Brain pericyte (primary cell): ENCODE results near the gene KDM4B.
"Not testable (repeated sequence)": the region's sequence is repeated elsewhere in the genome, so short reads cannot be mapped to it uniquely, and the experiment has no call there.

Experiments used
- DNase-seq: peaks from one replicate; pipeline ENCODE4 v3.0.0-alpha.2; 2012; ENCODE audit warnings: low read depth, low spot score

The KDM4B gene

DNA sequence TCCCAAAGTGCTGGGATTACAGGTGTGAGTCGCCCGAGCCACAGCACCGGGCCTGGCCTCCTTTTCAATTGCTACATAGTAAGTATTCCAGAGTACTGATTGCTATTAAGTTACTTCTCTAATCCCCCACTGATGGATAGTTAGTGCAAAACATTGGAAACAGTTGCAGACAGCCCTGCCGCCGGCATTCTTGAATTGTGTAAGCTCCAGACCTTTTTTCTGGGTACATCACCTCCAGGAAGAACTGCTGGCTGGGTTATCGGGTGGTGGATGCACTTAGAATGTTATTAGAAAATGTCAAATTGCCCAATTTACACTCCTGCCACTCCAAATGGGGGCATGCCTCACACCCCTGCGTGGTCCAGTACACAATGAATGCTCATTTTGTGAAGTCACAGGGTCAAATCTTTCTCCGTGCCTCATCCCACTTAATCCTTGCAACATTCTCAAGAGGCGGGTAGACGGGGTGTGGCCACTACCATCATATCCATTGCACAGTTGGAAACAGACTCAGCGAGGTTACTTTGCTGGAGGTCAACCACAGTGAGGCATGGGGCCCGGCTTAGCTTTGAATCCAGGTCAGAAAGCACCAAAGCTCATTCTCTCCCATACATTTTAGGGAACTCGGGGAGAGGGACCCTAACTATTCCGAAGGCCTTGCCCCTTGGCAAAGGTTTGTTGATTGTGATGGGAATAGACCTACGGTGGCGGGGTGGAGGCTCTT is 1.0 kb upstream of the KDM4B start:
- DNase-seq: no peak

DNA sequence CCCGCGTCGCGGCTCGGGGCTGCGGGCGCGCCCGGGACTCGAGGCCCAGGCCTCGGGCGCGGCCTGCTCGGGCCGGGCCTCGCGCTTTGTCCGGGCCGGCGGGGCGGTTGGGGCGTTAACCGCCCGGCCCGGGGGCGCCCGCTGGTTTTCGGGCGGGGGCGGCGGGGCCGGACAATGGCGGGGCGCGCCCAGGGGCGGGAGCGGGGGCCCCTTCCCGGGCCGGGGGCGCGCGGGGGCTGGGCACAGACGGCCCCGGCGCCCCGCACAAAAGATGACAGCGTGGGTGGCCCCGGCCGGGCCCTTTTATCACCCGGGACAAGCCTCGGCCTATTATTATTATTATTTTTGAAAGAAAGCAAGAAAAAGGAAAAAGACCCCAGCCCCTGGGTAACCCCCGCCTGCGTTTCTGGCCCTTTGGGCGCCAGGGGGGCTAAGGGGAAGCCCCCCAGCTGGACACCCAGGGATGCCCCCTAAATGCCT is 419 bp downstream of the KDM4B start:
- DNase-seq: no peak

DNA sequence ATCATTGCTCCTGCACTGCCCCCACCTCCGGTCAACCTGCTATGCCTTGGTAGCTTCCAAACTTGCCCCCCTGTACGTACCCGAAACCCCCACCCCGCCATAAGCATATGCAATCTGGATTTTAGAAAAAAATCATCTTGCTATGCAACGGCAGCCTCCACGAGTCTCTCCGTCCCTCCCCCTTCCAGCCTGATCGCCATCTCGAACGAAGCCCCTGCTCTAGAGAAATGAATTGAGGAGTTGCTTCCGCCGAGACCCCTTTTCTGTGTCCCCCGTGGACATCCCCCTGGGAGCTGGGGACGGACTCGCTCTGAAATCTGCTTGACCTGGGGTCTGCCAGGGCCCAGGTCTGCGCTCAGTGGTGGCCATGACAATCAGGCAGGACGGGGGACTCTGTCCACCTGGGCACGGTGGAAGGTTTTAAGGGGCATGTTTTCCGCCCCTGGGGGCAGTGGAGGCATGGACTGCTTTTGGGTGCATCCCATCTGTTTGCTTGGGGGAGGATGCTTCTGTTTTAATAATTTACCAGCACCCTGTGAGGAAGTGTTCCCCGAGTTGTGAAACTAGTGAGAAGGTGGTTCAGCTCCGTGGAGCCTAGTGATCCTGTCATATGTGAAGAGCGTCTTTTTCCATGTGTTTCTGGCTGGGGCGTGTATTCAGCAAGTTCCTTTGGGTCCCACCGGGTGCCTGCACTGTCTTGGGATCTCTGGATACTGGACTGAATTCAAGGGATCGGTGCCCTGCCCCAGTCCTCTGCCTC is 1.0 kb downstream of the KDM4B start:
- no peak for DNase-seq

DNA sequence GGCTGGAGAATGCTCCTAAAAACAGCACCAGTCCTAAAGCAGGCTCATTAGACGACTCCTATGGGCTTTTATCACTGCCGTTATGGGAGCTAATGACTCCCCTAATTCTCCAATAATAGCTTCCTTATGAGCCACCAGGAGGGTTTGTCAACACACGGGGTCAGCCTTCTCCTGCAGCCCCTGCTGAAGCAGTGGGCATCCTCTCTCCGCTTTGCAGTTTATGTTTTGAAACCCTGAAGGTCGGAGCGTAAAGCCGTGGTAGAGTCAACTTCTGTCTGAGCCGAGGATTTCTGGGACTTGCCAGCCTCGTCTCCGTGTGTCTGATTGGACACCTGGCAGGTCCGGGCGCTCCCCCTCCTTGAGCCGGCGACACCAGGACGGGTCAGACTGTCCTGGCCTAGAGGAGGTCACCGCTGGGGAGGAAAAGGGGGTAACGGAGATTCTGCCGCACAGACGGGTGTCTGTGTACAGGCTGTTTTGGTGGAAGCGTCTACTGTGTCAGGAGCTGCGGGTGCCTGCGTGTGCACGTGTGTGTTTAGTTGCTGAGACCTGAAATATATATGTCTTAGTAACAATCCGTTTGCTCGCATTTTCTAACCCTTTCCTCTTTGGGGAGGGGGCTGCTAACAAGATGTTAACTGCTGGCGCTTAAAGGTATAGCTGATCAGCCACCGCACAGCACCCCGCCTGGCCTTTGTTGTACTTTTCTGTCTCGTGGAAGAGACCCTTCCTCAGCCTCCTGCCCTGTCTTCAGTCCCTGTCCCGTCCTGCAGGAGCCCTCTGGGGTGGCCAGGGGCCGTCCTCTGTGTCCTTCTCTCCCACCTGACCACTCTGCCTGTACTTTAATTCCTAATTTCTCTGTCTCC is 1.9 kb downstream of the KDM4B start:
- no peak for DNase-seq

DNA sequence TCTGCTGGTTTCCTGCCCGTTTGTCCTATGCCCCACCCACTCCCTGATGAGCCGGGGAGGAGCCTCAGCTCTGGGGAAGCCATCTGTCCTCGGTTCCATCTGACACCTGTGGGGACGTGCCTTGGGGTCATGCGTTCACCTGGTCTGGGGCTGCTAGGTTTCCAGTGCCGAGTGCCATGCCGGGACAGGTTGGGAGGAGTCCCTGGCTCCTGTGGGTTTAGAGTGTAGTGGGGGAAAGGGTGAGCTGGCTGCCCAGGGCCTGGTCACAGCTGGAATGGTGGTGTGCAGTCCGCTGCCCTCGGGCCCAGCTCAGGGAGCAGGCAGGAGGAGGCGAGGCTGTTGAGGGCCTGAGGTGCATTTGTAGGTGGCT is 2.5 kb downstream of the KDM4B start:
- no peak for DNase-seq

DNA sequence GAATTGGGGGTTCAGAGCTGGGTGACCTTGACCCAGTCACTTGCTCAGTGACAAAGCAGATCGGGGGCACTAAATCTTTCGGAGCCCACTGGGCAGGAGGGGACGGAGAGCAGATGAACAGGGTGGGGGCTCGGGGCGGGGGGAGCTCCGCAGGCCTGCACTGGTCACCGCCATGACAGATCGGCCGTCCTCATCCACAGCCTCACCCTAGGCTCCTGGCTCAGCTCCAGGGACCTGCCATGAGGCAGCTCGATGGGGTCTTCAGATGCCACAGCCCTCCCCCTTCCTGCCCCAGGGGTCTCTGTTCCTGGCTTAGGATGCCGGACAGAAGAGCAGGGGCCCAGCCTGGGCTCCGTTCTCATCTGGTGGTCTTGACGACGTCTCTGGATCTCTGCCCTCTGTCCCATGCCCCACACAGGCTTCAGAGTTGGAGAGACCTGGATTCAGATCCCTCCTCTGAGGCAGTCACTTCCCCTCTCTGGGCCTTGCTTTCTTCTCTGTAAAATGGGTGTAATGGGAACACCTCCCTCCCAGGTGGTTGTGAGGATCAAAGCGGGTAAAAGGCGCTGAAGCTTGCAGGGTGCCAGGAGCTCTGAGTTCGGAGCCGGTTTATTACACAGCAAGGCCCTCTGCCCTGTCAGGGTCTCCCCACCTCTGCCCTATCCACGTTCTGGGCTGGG is 3.0 kb downstream of the KDM4B start:
- no peak for DNase-seq

DNA sequence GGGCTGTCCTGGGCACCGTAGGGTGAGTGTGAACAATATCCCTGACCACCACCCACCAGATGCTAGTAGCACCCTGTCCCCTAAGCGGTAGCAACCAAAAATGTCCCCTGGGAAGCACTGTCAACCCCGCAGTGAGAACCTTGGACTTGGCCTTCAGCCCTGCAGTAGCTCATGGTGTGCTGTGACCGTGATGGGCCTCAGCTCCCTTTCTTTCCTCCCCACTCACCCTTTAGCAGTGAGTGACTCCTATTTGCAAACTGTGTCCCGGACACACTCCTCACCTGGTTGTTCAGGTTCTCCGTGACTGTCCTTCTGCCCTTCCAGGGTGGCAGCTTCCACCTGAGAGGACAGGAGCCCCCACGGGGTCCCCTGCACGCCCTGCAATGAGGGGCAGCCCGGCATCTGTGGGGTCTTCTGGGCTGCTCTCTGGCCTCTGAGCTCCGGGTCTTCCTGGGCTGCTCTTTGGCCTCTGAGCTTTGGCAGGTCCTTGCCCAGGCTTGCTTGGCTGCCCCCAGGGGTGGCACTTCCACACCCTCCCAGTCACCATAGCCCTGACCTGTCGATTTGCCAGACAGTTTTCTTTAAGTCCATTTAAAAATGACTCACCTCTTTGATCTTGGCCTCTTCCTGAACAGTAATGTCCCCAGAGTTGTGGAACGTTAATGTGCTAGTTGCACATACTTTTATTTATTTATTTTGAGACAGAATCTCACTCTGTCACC is 3.8 kb downstream of the KDM4B start:
- DNase-seq: no peak

DNA sequence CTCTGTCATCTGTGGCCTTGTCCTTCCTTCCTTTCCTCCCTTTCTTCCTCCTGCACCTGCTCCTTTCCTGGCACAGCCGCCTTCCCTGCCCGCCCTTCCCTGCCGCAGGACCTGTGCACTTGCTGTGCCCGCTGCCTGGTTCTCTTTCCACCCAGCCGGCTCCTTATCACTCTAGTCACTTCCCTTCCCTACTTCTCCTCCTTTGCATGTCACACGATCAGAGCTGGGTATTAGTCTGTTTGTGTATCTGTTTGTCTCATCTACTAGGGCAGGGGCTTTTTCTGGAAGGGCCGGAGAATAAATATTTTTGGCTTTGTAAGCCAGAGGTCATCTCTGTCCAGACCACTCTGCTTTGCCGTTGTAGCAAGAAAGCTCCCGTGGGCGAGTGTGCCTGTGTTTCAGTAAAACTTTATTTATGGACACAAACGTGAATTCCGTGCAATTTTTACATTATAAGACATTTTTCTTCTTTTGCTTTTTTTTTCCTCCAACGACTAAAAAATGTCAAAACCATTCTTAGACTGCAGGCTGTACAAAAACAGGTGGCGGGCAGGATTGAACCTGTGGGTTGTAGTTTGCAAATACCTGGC is 6.1 kb downstream of the KDM4B start:
- DNase-seq: no peak

DNA sequence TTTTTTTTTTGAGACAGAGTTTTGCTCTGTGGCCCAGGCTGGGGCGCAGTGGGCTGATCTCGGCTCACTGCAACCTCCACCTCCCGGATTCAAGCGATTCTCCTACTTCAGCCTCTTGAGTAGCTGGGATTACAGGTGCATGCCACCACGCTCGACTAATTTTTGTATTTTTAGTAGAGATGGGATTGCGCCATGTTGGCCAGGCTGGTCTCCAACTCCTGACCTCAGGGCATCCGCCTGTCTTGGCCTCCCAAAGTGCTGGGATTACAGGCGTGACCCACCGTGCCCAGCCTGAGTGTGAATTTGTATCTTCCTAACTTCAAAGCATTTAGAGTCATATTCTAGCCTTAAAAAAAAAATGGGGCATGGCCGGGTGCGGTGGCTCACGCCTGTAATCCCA is 6.7 kb downstream of the KDM4B start:
- not testable (repeated sequence) for DNase-seq

DNA sequence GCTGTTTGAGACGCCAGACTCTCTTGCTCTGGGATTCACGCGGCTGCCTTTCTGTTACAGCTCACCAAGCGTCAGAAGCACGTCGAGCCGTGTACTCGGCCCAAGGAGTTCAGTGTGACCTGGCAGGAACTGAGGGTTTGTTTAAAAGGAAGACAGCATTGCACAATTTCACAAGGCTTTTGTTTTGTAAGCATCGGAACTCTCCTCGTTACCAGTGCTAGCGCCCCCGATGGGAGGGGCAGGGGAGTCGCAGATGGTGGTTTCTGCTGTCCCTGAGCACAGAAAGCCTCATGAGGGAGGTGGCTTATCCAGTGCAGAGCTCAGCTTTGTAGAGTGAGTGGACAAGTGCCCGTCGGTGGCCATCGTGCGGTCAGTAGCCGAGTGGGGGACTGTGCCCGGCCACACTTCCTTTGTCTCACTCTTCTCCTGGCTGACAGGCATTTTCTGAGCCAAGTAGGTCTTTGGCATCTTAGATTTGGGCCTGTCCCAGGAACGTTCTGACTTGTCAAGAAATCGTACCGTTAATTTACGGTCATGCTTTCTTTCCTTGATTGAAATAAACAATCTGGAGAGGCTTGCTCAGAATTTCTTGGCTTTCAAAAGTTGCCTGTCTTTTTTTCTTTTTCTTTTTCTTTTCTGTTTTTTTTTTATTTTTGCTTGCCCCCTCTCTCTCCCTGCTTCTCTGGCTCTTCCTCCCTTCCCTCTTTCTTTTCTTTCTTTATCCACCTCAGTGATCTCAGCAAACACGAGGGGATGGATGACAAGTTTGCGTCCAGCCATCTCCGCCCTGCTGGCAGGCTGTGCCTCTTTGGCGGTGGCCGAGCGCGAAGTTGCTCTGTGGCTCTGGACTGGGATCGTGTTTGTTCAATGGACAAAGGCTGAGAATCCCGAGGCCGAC is 7.7 kb downstream of the KDM4B start:
- DNase-seq: no peak

DNA sequence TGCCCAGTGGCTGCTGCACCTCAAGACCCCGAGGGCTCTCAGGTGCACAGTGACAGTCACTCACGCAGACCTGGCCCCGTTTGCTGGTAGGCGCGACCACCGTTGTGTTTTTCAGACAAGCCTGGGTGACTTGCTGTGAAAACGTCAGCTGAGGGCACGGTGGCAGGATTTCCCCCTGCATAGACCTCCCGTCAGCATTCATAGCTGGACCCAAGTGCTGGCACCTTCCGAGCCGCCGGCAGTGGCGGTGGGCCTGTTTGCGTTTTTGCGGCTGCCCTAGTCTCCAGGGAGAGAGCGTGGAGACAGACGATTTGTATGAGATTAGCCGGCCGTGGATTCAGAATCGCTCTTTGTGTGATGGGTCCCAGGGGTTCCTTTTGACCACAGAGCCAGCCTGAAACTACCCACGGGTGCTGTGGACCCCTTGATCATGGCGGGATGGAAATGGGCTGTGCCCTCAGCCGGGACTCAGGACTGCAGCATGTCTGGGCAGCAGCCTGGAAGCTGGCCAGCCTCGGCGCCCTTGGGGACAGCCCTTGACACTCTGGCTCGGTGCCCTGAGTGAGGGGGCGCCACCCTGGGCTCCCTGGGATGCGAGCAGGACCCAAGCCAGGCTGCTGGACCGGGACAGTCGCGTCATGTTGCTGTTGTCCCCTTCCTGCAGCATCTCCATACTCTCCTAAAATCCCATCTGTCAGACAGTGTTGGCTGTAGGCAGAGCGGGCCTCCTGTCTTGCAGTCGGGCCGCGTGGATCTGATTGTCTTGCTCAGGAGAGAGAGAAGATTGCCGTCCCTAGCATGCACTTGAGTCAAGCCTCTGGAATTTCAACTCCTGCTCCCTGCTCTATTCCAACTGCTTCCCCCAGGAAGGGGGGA is 8.6 kb downstream of the KDM4B start:
- DNase-seq: no peak

DNA sequence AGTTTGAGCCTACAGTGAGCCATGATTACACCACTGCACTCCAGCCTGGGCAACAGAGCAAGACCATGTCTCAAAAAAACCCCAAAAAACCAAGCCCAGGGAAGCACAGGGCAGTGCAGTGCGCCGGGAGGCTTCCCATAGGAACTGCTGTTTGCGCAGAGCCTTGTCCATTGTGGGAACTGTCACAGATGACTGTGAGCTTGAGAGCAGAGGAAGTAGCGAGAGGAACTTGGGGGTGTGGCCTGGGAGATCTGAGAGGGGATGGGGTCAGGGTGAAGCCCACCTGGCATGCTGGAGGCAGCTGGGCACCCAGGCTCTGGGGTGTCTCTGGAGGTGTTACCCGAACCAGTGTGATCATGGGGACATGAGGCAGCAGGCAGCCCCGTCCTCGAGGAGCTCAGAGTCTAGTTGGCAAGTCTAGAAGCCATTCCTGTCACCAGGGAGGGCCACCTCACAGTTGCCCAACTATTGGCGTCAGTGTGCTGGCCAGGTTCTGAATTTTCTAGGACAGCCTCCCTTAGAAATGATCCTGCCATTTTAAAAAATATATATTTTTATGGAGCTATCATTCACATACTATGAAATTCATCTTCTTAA is 10.4 kb downstream of the KDM4B start:
- no peak for DNase-seq

DNA sequence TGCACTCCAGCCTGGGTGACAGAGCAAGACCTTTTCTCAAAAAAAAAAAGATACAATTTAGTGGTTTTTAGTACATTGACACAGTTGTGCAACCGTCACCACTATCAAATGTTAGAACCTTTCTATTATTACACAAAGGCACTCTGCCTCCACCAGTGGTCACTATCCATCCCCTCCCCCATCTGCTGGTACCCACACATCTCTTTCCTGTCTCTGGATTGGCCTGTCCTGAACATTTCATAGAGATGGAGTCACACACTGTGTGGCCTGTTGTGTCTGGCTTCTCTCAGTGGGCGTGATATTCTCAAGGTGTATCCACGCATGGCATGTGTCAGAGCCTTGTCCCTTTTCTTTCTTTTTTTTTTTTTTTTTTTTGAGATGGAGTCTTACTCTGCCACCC is 11.2 kb downstream of the KDM4B start:
- no peak for DNase-seq

DNA sequence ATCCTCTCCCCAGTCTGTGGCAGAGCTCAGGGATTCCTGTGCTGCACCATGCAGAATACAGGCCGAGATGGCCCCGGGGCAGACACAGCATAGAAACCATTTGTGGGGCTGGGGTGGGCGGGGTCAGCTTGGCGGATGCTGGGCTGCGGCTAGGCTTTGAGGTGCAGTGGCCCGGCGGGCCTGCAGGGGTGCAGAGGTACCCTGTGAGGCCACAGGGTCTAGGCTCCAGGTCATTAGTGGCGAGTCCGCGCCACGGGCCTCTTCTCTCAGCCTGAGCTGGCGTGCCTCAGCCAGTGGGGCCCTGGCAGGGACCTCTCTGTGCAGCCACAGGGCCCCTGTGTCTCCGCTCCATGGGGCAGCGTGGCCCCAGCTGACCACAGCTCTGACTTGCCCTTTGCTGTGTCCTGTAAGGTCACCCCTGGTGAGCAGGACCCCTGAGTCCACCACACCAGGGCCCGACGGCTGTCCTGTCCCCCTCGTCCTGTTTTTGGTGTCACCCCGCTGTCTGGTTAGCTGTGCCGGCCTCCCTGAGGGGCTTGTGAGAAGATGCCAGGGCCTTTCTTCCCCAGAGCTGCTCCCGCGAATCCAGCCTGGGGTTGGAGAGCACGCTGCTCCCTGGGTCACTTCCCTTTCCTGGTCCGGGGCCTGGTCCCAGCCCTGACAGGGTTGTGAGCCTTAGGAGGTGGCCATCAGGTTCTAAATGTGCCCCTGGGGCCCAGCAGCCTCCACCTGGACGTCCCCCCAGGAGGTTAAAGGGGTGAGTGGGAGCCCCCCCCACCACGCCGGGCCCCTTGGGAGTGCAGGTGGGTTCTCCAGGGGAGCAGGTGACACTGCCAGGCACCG is 12.1 kb downstream of the KDM4B start:
- no peak for DNase-seq

DNA sequence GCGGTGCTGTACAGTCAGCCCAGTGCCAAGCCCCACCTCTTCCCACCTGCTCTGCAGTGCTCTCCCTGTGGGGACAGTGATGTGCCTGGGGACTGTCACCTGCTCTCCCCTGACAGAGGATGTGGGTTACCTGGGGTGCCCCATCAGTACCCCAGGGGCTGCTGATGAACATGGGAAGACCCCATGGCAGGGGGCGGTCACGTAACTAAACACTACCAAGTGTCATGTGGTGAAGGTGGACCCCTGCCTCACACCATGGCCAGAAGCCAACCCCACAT is 12.7 kb downstream of the KDM4B start:
- no peak for DNase-seq

DNA sequence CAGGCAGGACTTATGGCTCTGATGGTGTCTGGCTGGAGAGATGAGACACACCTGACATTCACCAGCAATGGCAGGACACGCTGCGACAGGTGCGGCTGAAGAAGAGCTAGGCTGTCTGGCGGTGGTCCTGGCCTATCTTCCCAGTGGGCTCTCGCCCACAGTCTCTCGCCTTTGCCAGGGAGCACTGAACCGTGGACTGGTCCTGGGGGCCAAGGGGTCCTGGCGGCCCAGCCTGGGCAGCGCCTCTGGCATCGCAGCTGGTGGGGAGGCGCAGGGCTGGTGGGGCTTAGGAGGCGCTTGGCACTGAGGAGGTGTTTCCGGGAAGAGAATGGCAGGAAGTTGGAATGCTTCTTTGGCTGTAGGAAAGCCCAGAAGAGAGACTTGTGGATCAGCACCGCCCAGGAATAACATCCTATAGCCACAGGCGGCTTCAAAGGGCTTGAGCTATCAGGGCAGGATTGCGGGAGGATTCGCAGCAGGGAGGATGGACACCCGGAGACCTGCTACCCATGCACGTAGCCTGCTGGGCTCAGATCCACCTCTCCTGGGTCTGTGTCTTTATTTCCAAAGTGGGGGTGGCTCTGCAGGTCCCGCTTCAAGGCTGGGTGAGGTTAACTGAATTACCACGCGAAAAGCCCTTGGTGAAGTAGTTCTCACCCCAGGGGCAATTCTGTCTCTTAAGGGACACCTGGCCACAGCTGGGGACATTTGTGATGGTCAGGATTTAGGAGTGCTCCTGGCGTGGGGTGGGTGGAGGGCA is 14.6 kb downstream of the KDM4B start:
- no peak for DNase-seq

DNA sequence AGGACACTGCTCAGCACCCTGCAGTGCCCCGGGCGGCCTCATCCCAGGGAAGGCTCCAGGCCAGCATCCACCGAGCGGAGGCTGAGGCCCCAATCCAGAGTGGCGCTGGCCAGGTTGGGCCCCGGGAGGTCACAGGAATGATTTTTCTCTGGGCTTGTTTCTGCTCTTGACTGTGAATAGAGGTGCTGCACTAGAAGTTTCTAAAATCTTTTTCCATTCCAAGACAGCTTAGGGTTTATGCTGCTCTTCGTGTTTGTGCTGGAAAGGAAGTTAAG is 15.1 kb downstream of the KDM4B start:
- no peak for DNase-seq
